ENCODE measurements around the gene AFF3. TPM values are rescaled to one million over a fixed set of nuclear protein-coding genes. Genes with fewer than 3 reads are reported as not detected.

Gene AFF3
- total and polyA plus RNA-seq, 10 of the 15 experiments (the other 5 are each of a cell fraction or from before 2014, with no cell fraction given), result 0.26 to 5.5 (median 3.0) TPM

- TF ChIP-seq BCL3 (IDR thresholded peaks at IDR 0.05; ENCODE audit: borderline replicate concordance, insufficient read depth, low read depth, low read length, poor library complexity, severe bottlenecking) (no peak), TAF1 (IDR thresholded peaks at IDR 0.05; ENCODE audit: borderline replicate concordance, low read depth, low read length) (no peak), YBX1 (IDR thresholded peaks at IDR 0.05) (no peak)
Measured at GRCh38 chr2:100041385-100041784, 101.0 kb downstream of the AFF3 start (continued).

- Histone ChIP-seq H3K27me3 (replicated peaks in 1 of 2; ENCODE audit: control insufficient read depth in 2 of 2, insufficient read depth in 2 of 2, low read length in 1 of 2) (no peaks in the 10 kb centered on the region; a peak in 2 of 4 replicates), H2AFZ (ENCODE audit: control insufficient read depth, low read depth, low read length) (no peak overlapping the region), H3K4me2 (ENCODE audit: control insufficient read depth, insufficient read depth) (no peak overlapping the region), H3K36me3 (ENCODE audit: control insufficient read depth in 2 of 2, insufficient read depth in 2 of 2, low read length in 1 of 2) (no peaks in the 10 kb centered on the region), H3K9me3 (replicated peaks; ENCODE audit: control insufficient read depth, insufficient read depth, low read length) (no peaks in the 10 kb centered on the region), H3K27ac (ENCODE audit: control insufficient read depth, insufficient read depth) (no peak overlapping the region), H3K79me2 (ENCODE audit: control insufficient read depth, insufficient read depth, low read length) (no peaks in the 10 kb centered on the region), H4K20me1 (ENCODE audit: control insufficient read depth, insufficient read depth) (0 out of 2 replicates have a peak, but pooled peaks cover 3% of the 10 kb centered on the region), H3K4me1 (ENCODE audit: control insufficient read depth, insufficient read depth, low read length) (peaks cover 3% of the 10 kb centered on the region; the same call in 1 of the 2 replicates), H3K9ac (ENCODE audit: control insufficient read depth, insufficient read depth, low read length) (no peak overlapping the region), H3K4me3 (no peak overlapping the region)
- ChIA-PET SMC1A (ENCODE audit: uncharacterized antibody, unreplicated experiment) (no interaction called here), RAD21 (ENCODE audit: unreplicated experiment) (no interaction called here), CTCF (no interaction called here), POLR2A (interaction anchor here (0.5 kb wide), 1 partner anchor 569 kb away, joined by 5 read pairs; no protein-coding TSS in a partner anchor)
- no peak for DNase-seq (ENCODE audit: low read depth, low spot score)
- in situ Hi-C loops (cut with MboI), result no loop called here
- WGBS (ENCODE audit: insufficient coverage, insufficient replicate concordance, low lambda C conversion rate, missing lambda C conversion rate), result 84% methylated on average over 1 of the region's 1 CpG
- BruUV-seq (replicated peaks), result no TSS peak
- no peak for FAIRE-seq
- intact Hi-C loops (cut with micrococcal nuclease; ENCODE audit: unreplicated experiment), result no loop called here
- no peak for ATAC-seq
- TF ChIP-seq NFIC (IDR thresholded peaks at IDR 0.05; ENCODE audit: low read depth, low read length), result no peak
- TF ChIP-seq GABPA (IDR thresholded peaks at IDR 0.05; ENCODE audit: low read depth), result no peak
- no peak for TF ChIP-seq TBL1XR1 (IDR thresholded peaks at IDR 0.05; ENCODE audit: low read depth, low read length)
- TF ChIP-seq PBX3 (IDR thresholded peaks at IDR 0.05; ENCODE audit: insufficient replicate concordance, low read depth, low read length), result no peak
- no peak for TF ChIP-seq NFXL1 (IDR thresholded peaks at IDR 0.05; ENCODE audit: borderline replicate concordance)
- no peak for TF ChIP-seq SIN3A (IDR thresholded peaks at IDR 0.05; ENCODE audit: low read depth, low read length)
- no peak for TF ChIP-seq IRF3 (IDR thresholded peaks at IDR 0.05)
- no peak for TF ChIP-seq ZNF592 (IDR thresholded peaks at IDR 0.05)
- TF ChIP-seq IRF5 (IDR thresholded peaks at IDR 0.05; ENCODE audit: borderline replicate concordance), result no peak
- TF ChIP-seq HDGF (IDR thresholded peaks at IDR 0.05), result no peak
Measured at GRCh38 chr2:100040906-100041305, 101.5 kb downstream of the AFF3 start.

All from GM12878 (cell line).